Purkinje cell (primary cell): ENCODE measurements around the gene LYAR. TPM values are rescaled to one million over a fixed set of nuclear protein-coding genes. Genes with fewer than 3 reads are reported as not detected.

ENCODE experiments used
- polyA plus RNA-seq: library from polyadenylated mRNA; unstranded; fragments of >200 nt; fragmentation: Nextera tagmentation; gene quantifications from 2 replicates; pipeline ENCODE4 v1.2.1, GENCODE V29; 2014

Gene LYAR
- 4.0 and 5.3 TPM in 2 replicates for polyA plus RNA-seq

GRCh38 chr4:4289941-4290850, at the start of gene LYAR, which contains the start of gene ZBTB49:
Gene LYAR, minus strand, starts transcription at chr4:4290154. Its CDS starts 6,412 bp downstream, at chr4:4283742.
Gene ZBTB49, plus strand, starts transcription at chr4:4290251. Its CDS starts 9,695 bp downstream, at chr4:4299946.

DNA sequence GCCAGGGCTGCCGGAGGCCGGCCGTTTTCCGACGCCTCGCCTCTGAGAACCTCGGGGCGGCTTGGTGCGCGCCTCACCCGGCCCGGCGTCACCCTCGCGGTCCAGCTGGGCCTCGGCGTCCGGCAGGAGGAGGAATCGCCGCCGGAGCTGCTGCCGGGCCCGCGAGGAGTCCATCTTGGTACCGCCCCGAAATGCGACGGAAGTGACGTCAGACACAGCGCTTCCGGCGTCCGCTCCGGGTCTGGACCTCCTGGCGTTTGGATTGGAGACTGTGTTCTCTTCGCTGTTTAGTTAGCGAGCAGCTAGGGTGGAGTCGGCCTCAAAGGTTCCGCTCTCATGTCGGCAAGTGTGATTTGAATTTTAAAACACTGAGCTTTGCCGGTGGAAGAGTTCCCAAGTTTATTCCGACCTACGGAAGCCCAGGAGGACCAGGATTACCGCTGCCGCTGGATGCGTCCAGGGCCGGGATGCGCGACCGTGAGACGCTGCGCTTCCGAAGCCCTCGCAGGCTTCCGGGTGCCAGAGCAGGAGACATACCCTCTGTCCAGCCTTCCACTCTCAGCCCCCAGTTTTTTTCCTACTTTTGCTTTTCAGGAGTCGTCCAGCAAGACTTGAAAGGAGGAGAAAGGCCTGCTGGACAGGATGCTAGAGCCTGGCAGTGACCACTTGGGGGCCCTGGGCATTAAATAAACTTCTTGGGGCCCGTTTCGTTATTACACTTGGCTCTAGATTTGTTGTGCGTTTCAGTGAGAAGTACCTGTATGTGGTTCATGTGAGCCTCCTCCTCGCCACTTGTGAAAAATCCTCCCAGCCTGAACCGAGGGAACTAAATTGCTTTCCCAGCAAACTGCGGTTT, 41.7 kb downstream of the LYAR start, which contains the start of gene TMEM128:
Gene TMEM128 (minus strand): TSS at position 195 of the 856 bp plus-strand sequence. CDS start 21 bp downstream, at position 174.

GRCh38 chr4:4226606-4227438, 63.1 kb downstream of the LYAR start, which contains the start of gene OTOP1:
Gene OTOP1, minus strand, starts transcription at chr4:4226929. Its CDS starts 65 bp downstream, at chr4:4226864.

Other genes with a start within 250 kb of the LYAR start
- gene OTOP1, start 63.2 kb downstream of the LYAR start, polyA plus RNA-seq = not detected in 2 replicates
- gene TMEM128, start 41.9 kb downstream of the LYAR start, polyA plus RNA-seq = 17.5 and 32.6 TPM in 2 replicates
- gene ZBTB49, start 97 bp upstream of the LYAR start, polyA plus RNA-seq = 0.52 TPM in 1 of 2 replicates, not detected in the other
- 1,066 and 1,375 TPM in 2 replicates for gene NSG1, start 96.9 kb upstream of the LYAR start, polyA plus RNA-seq